Panc1 (cell line): ENCODE data around the gene APBB2. TPM values are rescaled to one million over a fixed set of nuclear protein-coding genes. Genes with fewer than 3 reads are reported as not detected.

Experiments
- ATAC-seq: fragments of 200-7000 bp; cut with Tn5 transposase; 2 replicates; pipeline ENCODE4 v1.9.1; 2020; ENCODE audit warnings: mild to moderate bottlenecking, moderate library complexity
- BruUV-seq: library from RNA; stranded (reverse); fragments of 400-500 nt; replicated peaks from 2 replicates; lab custom pipeline; 2021; lab: Mats Ljungman, UMichigan
- CTCF ChIA-PET: fragments of 300-600 bp; sonication (Branson Sonifier 250); formaldehyde crosslinking; loops from one replicate; lab custom pipeline; 2022; ENCODE audit warnings: antibody characterized with exemption; lab: Charles Lee
- POLR2A ChIA-PET: fragments of 300-600 bp; sonication (Branson Sonifier 250); formaldehyde crosslinking; loops from one replicate; lab custom pipeline; 2022; ENCODE audit warnings: antibody characterized with exemption; lab: Charles Lee
- DNase-seq: peaks from one replicate; pipeline ENCODE4 v3.0.0-alpha.2; 2010; ENCODE audit warnings: low read depth, low spot score
- H3K27ac ChIP-seq: 2 replicates; pipeline ENCODE4 v1.5.1; 2011; ENCODE audit warnings: mild to moderate bottlenecking, low read length, inconsistent platforms
- H3K27me3 ChIP-seq: fragments of 200-500 bp; sonication (Bioruptor generic); 2 replicates; pipeline ENCODE4 v1.6.0; 2014; ENCODE audit warnings: low read length, inconsistent platforms; ENCODE audit not compliant: control insufficient read depth, insufficient read depth
- H3K36me3 ChIP-seq: fragments of 200-500 bp; sonication (Bioruptor generic); 2 replicates; pipeline ENCODE4 v1.5.1; 2014; ENCODE audit warnings: inconsistent platforms, mild to moderate bottlenecking, low read length, moderate library complexity; ENCODE audit not compliant: control insufficient read depth, insufficient read depth
- H3K4me1 ChIP-seq: 2 replicates; pipeline ENCODE4 v1.5.1; 2011; ENCODE audit warnings: inconsistent platforms, mild to moderate bottlenecking, low read length, moderate library complexity; ENCODE audit not compliant: control insufficient read depth, insufficient read depth
- H3K4me3 ChIP-seq, 2 experiments: 2 replicates each; pipeline ENCODE4 v1.5.1; 2011 to 2012; ENCODE audit warnings: low read depth in 2 of 2, low read length in 2 of 2, mild to moderate bottlenecking in 2 of 2, inconsistent platforms in 1 of 2, moderate library complexity in 1 of 2
- H3K9me3 ChIP-seq: fragments of 200-500 bp; sonication (Bioruptor generic); 2 replicates; pipeline ENCODE4 v1.5.1; 2014; ENCODE audit warnings: low read depth, mild to moderate bottlenecking, inconsistent platforms, low read length, moderate library complexity; ENCODE audit not compliant: control insufficient read depth, insufficient read depth
- CTCF ChIP-seq: fragments of 450-650 bp; IDR thresholded peaks from 2 replicates; pipeline ENCODE4 v1.5.1; 2017; ENCODE audit warnings: mild to moderate bottlenecking
- POLR2AphosphoS5 ChIP-seq: IDR thresholded peaks from 2 replicates; pipeline ENCODE4 v1.6.1; 2012; ENCODE audit warnings: mild to moderate bottlenecking, low read depth, low read length, moderate library complexity
- REST ChIP-seq, 2 experiments: IDR thresholded peaks; 2 replicates each; pipeline ENCODE4 v1.6.1; 2011 to 2012; ENCODE audit warnings: low read depth in 2 of 2, control low read depth in 1 of 2, low read length in 1 of 2, mild to moderate bottlenecking in 1 of 2, moderate library complexity in 1 of 2; ENCODE audit not compliant: insufficient read depth in 1 of 2
- SIN3A ChIP-seq: IDR thresholded peaks from 2 replicates; pipeline ENCODE4 v1.6.1; 2012; ENCODE audit warnings: low read depth, mild to moderate bottlenecking, low read length, moderate library complexity, borderline replicate concordance; ENCODE audit not compliant: insufficient read depth
- TCF7L2 ChIP-seq: IDR thresholded peaks from 2 replicates; pipeline ENCODE4 v1.6.1; 2011; ENCODE audit warnings: mild to moderate bottlenecking, low read depth, low read length, inconsistent platforms
- in situ Hi-C: cut with HindIII; loops from 2 replicates; pipeline ENCODE4 v1.10.0; 2016; ENCODE audit warnings: low sequenced_read_pairs, low pct_unique_long_range_greater_than_20kb
- intact Hi-C: fragments of 100-400 bp; cut with micrococcal nuclease; formaldehyde crosslinking; loops from one replicate; pipeline ENCODE4 v1.10.0; 2022; ENCODE audit not compliant: unreplicated experiment
- total RNA-seq: library from RNA; stranded (reverse); gene quantifications from one replicate; pipeline ENCODE4 v1.2.1, GENCODE V29; 2021; ENCODE audit not compliant: unreplicated experiment

APBB2 gene
- total RNA-seq, 1 experiment from 2014 or later, result 27.1 TPM

DNA sequence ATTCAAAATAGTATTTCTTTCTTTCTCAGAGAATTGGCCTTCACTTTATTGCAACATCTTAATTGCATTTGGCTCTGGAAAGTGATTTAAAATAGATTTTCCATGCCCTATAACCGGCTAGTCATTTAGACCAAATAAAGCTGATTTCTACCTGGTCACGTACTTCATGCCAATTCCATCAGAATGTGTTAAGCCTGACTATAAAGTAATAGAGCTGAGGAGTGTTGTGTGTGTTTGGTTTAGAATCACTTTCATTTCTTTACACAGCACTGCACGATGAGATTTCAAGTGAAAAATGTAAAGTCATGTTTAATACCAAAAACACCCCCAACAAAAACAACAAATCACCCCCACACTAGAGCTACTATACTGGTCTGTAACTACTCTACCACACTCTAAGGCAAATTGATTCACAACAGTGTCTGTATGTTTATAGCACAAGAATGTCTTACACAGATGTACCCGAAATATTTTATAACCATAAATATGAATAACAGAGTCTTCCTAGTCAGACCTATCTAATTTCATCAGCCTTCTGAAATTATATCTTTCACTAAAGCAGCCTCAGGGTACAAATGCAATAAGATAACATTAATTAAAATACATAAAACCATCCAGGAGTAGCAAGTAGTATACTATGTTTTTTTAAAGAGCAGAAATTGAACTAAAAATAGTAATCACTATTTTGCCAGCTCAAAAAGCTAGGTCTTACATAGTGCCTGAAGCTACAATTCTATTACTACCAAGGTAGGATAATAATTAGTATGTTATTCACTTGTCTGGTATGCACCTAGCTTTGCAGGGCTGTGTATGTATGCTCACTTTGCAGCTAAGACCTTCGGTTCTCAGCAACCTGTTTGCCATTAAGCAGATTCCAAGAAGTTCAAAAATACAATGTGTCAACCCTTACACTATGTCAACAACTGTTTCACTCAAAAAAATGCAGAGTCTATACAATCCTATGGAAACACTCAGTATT lies 28.4 kb downstream of the APBB2 start:
- BruUV-seq, result no TSS peak
- TF ChIP-seq REST (IDR thresholded peaks at IDR 0.05; ENCODE audit: insufficient read depth in 1 of 2, low read depth in 2 of 2, low read length in 1 of 2) (no peak), TCF7L2 (no peak), CTCF (no peak), SIN3A (no peak), POLR2AphosphoS5 (no peak)
- ATAC-seq, result peak; percentile 62; the same call in 1 of the 2 replicates
- Histone ChIP-seq H3K27ac (no peak overlapping the region; the same call in 1 of the 2 replicates), H3K27me3 (no peaks in the 10 kb centered on the region), H3K4me3 (no peak overlapping the region), H3K9me3 (no peaks in the 10 kb centered on the region), H3K36me3 (no peaks in the 10 kb centered on the region), H3K4me1 (peaks cover 11% of the 10 kb centered on the region; the same call in 1 of the 2 replicates)
- in situ Hi-C loops, result no loop called here
- ChIA-PET CTCF (no interaction called here), POLR2A (interaction anchor here (0.7 kb wide), 1 partner anchor 189 kb away, joined by 3 read pairs; no protein-coding TSS in a partner anchor)
- no peak for DNase-seq
- intact Hi-C loops, result no loop called here

DNA sequence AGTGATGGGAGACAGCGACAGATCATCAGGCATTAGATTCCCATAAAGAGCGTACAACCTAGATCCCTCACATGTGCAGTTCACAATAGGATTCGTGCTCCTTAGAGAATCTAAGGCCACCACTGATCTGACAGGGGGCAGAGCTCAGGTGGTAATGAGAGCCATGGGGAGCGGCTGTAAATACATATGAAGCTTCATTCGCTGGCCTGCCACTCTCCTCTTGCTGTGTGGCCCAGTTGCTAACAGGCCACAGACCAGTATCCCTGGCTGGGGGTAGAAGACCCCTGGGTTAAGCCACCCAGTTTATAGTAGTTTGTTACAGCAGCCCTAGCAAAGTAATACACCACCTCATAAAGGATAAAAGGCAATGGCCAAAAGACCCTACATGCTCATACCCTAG lies 30.3 kb downstream of the APBB2 start:
- peaks cover 17% of the 10 kb centered on the region; the same call in 1 of the 2 replicates for H3K4me1 ChIP-seq
- H3K9me3 ChIP-seq, result no peaks in the 10 kb centered on the region
- ChIA-PET POLR2A (no interaction called here), CTCF (interaction anchor here (1.1 kb wide), 1 partner anchor 30 kb away, joined by 6 read pairs; the partner anchor contains the start of gene APBB2)
- intact Hi-C loops, result no loop called here
- DNase-seq (no peak), ATAC-seq (no peak)
- no TSS peak for BruUV-seq
- H3K27ac ChIP-seq, result no peak overlapping the region
- no peaks in the 10 kb centered on the region for H3K27me3 ChIP-seq
- H3K36me3 ChIP-seq, result no peaks in the 10 kb centered on the region
- in situ Hi-C loops, result no loop called here
- TF ChIP-seq POLR2AphosphoS5, result no peak
- no peak for TF ChIP-seq TCF7L2
- TF ChIP-seq CTCF, result no peak
- TF ChIP-seq SIN3A, result no peak
- TF ChIP-seq REST (IDR thresholded peaks at IDR 0.05; ENCODE audit: insufficient read depth in 1 of 2, low read depth in 2 of 2, low read length in 1 of 2), result no peak
- no peak overlapping the region for H3K4me3 ChIP-seq
